Measurements from ENCODE around the gene APBB1.

DNA sequence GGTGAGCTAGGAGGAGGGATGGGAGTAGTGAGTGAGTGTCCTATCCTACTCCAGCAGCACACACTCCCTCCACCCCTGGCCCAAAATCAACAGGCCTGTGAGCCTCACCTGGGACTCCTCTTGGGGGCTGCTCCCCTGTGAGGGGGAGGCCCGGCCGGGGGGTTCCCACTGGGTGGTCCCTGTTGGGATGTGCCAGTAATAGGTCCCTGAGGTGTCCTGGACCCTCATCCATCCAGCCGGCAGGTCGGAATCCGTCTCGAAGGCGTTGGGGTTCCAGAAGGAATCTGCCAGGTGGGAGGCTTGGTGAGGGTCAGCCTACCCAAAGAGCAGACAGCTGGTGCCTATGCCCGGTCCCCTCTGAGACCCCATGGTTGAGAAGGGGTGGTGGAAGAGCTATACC is 15.4 kb downstream of the APBB1 start:
- TF ChIP-seq, protein P1, sequence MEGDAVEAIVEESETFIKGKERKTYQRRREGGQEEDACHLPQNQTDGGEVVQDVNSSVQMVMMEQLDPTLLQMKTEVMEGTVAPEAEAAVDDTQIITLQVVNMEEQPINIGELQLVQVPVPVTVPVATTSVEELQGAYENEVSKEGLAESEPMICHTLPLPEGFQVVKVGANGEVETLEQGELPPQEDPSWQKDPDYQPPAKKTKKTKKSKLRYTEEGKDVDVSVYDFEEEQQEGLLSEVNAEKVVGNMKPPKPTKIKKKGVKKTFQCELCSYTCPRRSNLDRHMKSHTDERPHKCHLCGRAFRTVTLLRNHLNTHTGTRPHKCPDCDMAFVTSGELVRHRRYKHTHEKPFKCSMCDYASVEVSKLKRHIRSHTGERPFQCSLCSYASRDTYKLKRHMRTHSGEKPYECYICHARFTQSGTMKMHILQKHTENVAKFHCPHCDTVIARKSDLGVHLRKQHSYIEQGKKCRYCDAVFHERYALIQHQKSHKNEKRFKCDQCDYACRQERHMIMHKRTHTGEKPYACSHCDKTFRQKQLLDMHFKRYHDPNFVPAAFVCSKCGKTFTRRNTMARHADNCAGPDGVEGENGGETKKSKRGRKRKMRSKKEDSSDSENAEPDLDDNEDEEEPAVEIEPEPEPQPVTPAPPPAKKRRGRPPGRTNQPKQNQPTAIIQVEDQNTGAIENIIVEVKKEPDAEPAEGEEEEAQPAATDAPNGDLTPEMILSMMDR (conservative IDR thresholded peaks at IDR 0.05; ENCODE audit: low read depth, low read length), result no peak
- no peak for TF ChIP-seq EZH2 (IDR thresholded peaks at IDR 0.05; ENCODE audit: borderline replicate concordance, low read depth, low read length, poor library complexity, severe bottlenecking)

Data from A673 (cell line).